Measurements from ENCODE around the gene SLC25A1. TPM values are rescaled to one million over a fixed set of nuclear protein-coding genes. Genes with fewer than 3 reads are reported as not detected.

The SLC25A1 gene
- polyA plus RNA-seq, 1 of the 3 experiments (the other 2 are of a cell fraction): 44.7 TPM

GRCh38 chr22:19137384-19138216 is 40.9 kb downstream of the SLC25A1 start:
- Histone ChIP-seq H3K36me3 (replicated peaks in 1 of 2; ENCODE audit: control insufficient read depth in 1 of 2, insufficient read depth in 2 of 2, low read length in 1 of 2) (peaks cover 18 to 81% of the 10 kb centered on the region in 2 experiments), H3K79me2 (ENCODE audit: insufficient read depth) (peaks cover 8% of the 10 kb centered on the region; the same call in 1 of the 2 replicates), H3K27ac (ENCODE audit: low read depth in 2 of 2, low read length in 1 of 2) (no peak overlapping the region), H3K9me3 (no peaks in the 10 kb centered on the region), H3K4me1 (ENCODE audit: control insufficient read depth in 1 of 2, insufficient read depth in 2 of 2, low read depth in 1 of 2, low read length in 1 of 2) (no peaks in the 10 kb centered on the region), H3K4me3 (ENCODE audit: low read depth in 2 of 2, low read length in 1 of 2) (no peak overlapping the region), H3K4me2 (no peak overlapping the region), H3K27me3 (ENCODE audit: insufficient read depth) (no peaks in the 10 kb centered on the region), H3F3A (replicated peaks; ENCODE audit: insufficient read depth) (no peaks in the 10 kb centered on the region), H4K20me1 (ENCODE audit: insufficient read depth) (no peaks in the 10 kb centered on the region), H3K9ac (no peak overlapping the region), H2AFZ (ENCODE audit: low read depth) (no peak overlapping the region), H3K9me2 (no peaks in the 10 kb centered on the region)
- TF ChIP-seq FOXM1 (IDR thresholded peaks at IDR 0.05; ENCODE audit: low read depth): no peak
- TF ChIP-seq, protein P1, sequence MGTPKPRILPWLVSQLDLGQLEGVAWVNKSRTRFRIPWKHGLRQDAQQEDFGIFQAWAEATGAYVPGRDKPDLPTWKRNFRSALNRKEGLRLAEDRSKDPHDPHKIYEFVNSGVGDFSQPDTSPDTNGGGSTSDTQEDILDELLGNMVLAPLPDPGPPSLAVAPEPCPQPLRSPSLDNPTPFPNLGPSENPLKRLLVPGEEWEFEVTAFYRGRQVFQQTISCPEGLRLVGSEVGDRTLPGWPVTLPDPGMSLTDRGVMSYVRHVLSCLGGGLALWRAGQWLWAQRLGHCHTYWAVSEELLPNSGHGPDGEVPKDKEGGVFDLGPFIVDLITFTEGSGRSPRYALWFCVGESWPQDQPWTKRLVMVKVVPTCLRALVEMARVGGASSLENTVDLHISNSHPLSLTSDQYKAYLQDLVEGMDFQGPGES (IDR thresholded peaks at IDR 0.05; ENCODE audit: low read depth, low read length): no peak
- WGBS (ENCODE audit: low lambda C conversion rate): 91% methylated on average over 5 of the region's 11 CpGs
- ChIA-PET POLR2A (no interaction called here), CTCF (no interaction called here)
- no peak for DNase-seq

- Histone ChIP-seq H4K20me1 (ENCODE audit: insufficient read depth) (no peaks in the 10 kb centered on the region), H2AFZ (ENCODE audit: low read depth) (no peak overlapping the region), H3K79me2 (ENCODE audit: insufficient read depth) (peaks cover 6% of the 10 kb centered on the region; the same call in 1 of the 2 replicates), H3K4me3 (ENCODE audit: low read depth in 2 of 2, low read length in 1 of 2) (no peak overlapping the region), H3K4me2 (no peak overlapping the region), H3F3A (replicated peaks; ENCODE audit: insufficient read depth) (no peaks in the 10 kb centered on the region), H3K9me2 (no peaks in the 10 kb centered on the region), H3K9ac (no peak overlapping the region), H3K4me1 (ENCODE audit: control insufficient read depth in 1 of 2, insufficient read depth in 2 of 2, low read depth in 1 of 2, low read length in 1 of 2) (no peaks in the 10 kb centered on the region), H3K9me3 (no peaks in the 10 kb centered on the region), H3K27me3 (ENCODE audit: insufficient read depth) (no peaks in the 10 kb centered on the region), H3K36me3 (replicated peaks in 1 of 2; ENCODE audit: control insufficient read depth in 1 of 2, insufficient read depth in 2 of 2, low read length in 1 of 2) (peaks cover 18 to 77% of the 10 kb centered on the region in 2 experiments), H3K27ac (ENCODE audit: low read depth in 2 of 2, low read length in 1 of 2) (no peak overlapping the region)
- ChIA-PET CTCF (no interaction called here), POLR2A (no interaction called here)
- TF ChIP-seq TAF1 (IDR thresholded peaks at IDR 0.05; ENCODE audit: borderline replicate concordance, low read depth, low read length): no peak
- TF ChIP-seq, protein P1 (IDR thresholded peaks at IDR 0.05; ENCODE audit: low read depth, low read length): no peak
- TF ChIP-seq, protein P2, sequence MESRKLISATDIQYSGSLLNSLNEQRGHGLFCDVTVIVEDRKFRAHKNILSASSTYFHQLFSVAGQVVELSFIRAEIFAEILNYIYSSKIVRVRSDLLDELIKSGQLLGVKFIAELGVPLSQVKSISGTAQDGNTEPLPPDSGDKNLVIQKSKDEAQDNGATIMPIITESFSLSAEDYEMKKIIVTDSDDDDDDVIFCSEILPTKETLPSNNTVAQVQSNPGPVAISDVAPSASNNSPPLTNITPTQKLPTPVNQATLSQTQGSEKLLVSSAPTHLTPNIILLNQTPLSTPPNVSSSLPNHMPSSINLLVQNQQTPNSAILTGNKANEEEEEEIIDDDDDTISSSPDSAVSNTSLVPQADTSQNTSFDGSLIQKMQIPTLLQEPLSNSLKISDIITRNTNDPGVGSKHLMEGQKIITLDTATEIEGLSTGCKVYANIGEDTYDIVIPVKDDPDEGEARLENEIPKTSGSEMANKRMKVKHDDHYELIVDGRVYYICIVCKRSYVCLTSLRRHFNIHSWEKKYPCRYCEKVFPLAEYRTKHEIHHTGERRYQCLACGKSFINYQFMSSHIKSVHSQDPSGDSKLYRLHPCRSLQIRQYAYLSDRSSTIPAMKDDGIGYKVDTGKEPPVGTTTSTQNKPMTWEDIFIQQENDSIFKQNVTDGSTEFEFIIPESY (IDR thresholded peaks at IDR 0.05; ENCODE audit: borderline replicate concordance, low read depth): no peak
- no peak for TF ChIP-seq YY1 (IDR thresholded peaks at IDR 0.05; ENCODE audit: low read depth)
- no peak for TF ChIP-seq GATA2 (CRISPR knock-in tag; IDR thresholded peaks at IDR 0.05)
- TF ChIP-seq RXRA (IDR thresholded peaks at IDR 0.05; ENCODE audit: borderline replicate concordance, low read depth): no peak
- TF ChIP-seq USF1 (IDR thresholded peaks at IDR 0.05; ENCODE audit: borderline replicate concordance, low read depth): no peak
- no peak for TF ChIP-seq TCF12 (IDR thresholded peaks at IDR 0.05)
- TF ChIP-seq PBX3 (IDR thresholded peaks at IDR 0.05): no peak
- no peak for TF ChIP-seq RCOR1 (IDR thresholded peaks at IDR 0.05; ENCODE audit: low read length)
- TF ChIP-seq MXI1 (IDR thresholded peaks at IDR 0.05; ENCODE audit: low read depth, low read length): no peak
- no peak for TF ChIP-seq FOSL2 (IDR thresholded peaks at IDR 0.05; ENCODE audit: borderline replicate concordance, low read depth)
- TF ChIP-seq TEAD4 (IDR thresholded peaks at IDR 0.05; ENCODE audit: borderline replicate concordance, insufficient read depth): no peak
- TF ChIP-seq POLR2AphosphoS5 (IDR thresholded peaks at IDR 0.05; ENCODE audit: low read depth, low read length): no peak
- 100% methylated on average over 10 of the region's 10 CpGs for WGBS (ENCODE audit: low lambda C conversion rate)
- no peak for DNase-seq
Measured at GRCh38 chr22:19136915-19137314, 41.6 kb downstream of the SLC25A1 start.
